Gastroesophageal sphincter (tissue), 3 donors: ENCODE data around the gene CAMKMT.

ENCODE experiments used
- POLR2AphosphoS5 ChIP-seq: sonication (generic); formaldehyde crosslinking; IDR thresholded peaks from one replicate; pipeline ENCODE4 v1.6.1; 2017; ENCODE audit warnings: antibody characterized with exemption
- TF ChIP-seq, protein P1 (sequence below), 4 experiments: fragments of 200-600 bp in 2 of 4; fragments of 450-650 bp in 2 of 4; sonication (generic) in 1 of 4; IDR thresholded peaks; one replicate each; pipeline ENCODE4 v1.5.1; 2017 to 2019; ENCODE audit warnings: antibody characterized with exemption in 4 of 4, mild to moderate bottlenecking in 2 of 4, moderate library complexity in 2 of 4

DNA sequence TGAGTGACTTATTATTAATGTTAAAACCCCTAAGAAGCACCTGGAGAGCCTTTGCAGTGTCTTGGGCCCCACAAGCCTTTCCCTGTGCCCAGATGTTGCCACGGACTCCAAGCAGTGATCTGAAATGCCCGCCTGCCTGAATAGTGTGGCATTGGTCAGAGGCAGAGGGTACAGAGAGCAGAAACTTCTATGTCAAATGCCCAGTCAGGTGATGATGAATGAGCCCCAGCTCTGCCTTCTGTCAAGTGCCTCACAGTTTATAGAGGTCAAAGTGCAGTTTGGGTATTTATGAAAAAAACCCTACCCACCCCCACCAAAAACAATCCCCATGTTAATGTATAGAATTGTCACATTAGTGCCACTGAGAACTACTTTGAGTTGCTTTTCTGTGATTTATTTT, 409.8 kb downstream of the CAMKMT start:
- TF ChIP-seq, protein P1, sequence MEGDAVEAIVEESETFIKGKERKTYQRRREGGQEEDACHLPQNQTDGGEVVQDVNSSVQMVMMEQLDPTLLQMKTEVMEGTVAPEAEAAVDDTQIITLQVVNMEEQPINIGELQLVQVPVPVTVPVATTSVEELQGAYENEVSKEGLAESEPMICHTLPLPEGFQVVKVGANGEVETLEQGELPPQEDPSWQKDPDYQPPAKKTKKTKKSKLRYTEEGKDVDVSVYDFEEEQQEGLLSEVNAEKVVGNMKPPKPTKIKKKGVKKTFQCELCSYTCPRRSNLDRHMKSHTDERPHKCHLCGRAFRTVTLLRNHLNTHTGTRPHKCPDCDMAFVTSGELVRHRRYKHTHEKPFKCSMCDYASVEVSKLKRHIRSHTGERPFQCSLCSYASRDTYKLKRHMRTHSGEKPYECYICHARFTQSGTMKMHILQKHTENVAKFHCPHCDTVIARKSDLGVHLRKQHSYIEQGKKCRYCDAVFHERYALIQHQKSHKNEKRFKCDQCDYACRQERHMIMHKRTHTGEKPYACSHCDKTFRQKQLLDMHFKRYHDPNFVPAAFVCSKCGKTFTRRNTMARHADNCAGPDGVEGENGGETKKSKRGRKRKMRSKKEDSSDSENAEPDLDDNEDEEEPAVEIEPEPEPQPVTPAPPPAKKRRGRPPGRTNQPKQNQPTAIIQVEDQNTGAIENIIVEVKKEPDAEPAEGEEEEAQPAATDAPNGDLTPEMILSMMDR (IDR thresholded peaks at IDR 0.05) = no peak
- TF ChIP-seq POLR2AphosphoS5 = no peak
